K562 (cell line): ENCODE data around the gene JSRP1. TPM values are rescaled to one million over a fixed set of nuclear protein-coding genes. Genes with fewer than 3 reads are reported as not detected.

Source experiments
- ETV6 ChIP-seq, 3 experiments: fragments of 150-350 bp in 1 of 3; sonication (generic) in 1 of 3; formaldehyde crosslinking in 1 of 3; IDR thresholded peaks; 2 replicates each; pipeline versions ENCODE4 v1.6.1 to v1.8.0; 2014 to 2022; ENCODE audit warnings: borderline replicate concordance in 2 of 3, low read depth in 2 of 3, antibody characterized with exemption in 1 of 3, low read length in 1 of 3, mild to moderate bottlenecking in 1 of 3, missing genetic modification reagents in 1 of 3
- MNT ChIP-seq, 2 experiments: fragments of 450-650 bp; conservative IDR thresholded peaks; 2 replicates each; pipeline ENCODE4 v1.6.1; 2017; ENCODE audit warnings: mild to moderate bottlenecking in 2 of 2, moderate library complexity in 2 of 2
- MYNN ChIP-seq, 2 experiments: sonication (generic); formaldehyde crosslinking in 1 of 2; IDR thresholded peaks; 2 replicates each; pipeline versions ENCODE4 v1.5.0 to v1.6.1; 2016 to 2020; ENCODE audit warnings: antibody characterized with exemption in 1 of 2, missing genetic modification reagents in 1 of 2
- OTX1 ChIP-seq: fragments of 450-650 bp; formaldehyde crosslinking; IDR thresholded peaks from 2 replicates; pipeline ENCODE4 v1.4.0; 2022; ENCODE audit warnings: mild to moderate bottlenecking
- POLR2B ChIP-seq: fragments of 450-650 bp; IDR thresholded peaks from 2 replicates; pipeline ENCODE4 v1.6.1; 2018; ENCODE audit warnings: low read depth; ENCODE audit not compliant: partially characterized antibody
- POLR2G ChIP-seq: fragments of 200-400 bp; formaldehyde crosslinking; IDR thresholded peaks from 2 replicates; pipeline ENCODE4 v1.6.1; 2017; ENCODE audit warnings: low read depth, mild to moderate bottlenecking, antibody characterized with exemption, low read length, moderate library complexity
- RAD21 ChIP-seq, 2 experiments: fragments of 250-450 bp in 1 of 2; fragments of 450-650 bp in 1 of 2; sonication (Bioruptor Pico) in 1 of 2; formaldehyde crosslinking in 1 of 2; IDR thresholded peaks in 1 of 2; conservative IDR thresholded peaks in 1 of 2; 2 replicates each; pipeline versions ENCODE4 v1.4.0 to v1.8.0; 2020 to 2022; ENCODE audit warnings: mild to moderate bottlenecking in 2 of 2, moderate library complexity in 1 of 2
- TRIM24 ChIP-seq, 2 experiments: fragments of 450-650 bp; IDR thresholded peaks; 2 replicates each; pipeline ENCODE4 v1.6.1; 2016
- ZBTB1 ChIP-seq: sonication (generic); formaldehyde crosslinking; IDR thresholded peaks from 2 replicates; pipeline ENCODE4 v1.8.1; 2023; ENCODE audit warnings: missing genetic modification reagents, low read depth, mild to moderate bottlenecking, borderline replicate concordance
- ZC3H4 ChIP-seq: sonication (generic); formaldehyde crosslinking; IDR thresholded peaks from 2 replicates; pipeline ENCODE4 v1.9.0; 2021; ENCODE audit warnings: missing genetic modification reagents, borderline replicate concordance
- ZNF212 ChIP-seq: fragments of 450-650 bp; formaldehyde crosslinking; IDR thresholded peaks from 2 replicates; pipeline ENCODE4 v1.4.0; 2020; ENCODE audit warnings: mild to moderate bottlenecking
- ZNF23 ChIP-seq: fragments of 250-450 bp; sonication (Bioruptor Pico); IDR thresholded peaks from 2 replicates; pipeline ENCODE4 v1.4.0; 2020; ENCODE audit warnings: mild to moderate bottlenecking
- polyA plus RNA-seq, 8 experiments: library from polyadenylated mRNA; depleted of rRNA in 4 of 8; stranded (reverse) in 5 of 8; unstranded in 3 of 8; fragments of >200 nt; fragmentation: Nextera tagmentation in 2 of 8; fragmentation: Illumina TruSeq in 1 of 8; extraction: Ambion mirVana in 2 of 8; extraction: Trizol in 1 of 8; gene quantifications; 2 replicates each; pipeline versions ENCODE4 v1.2.1 to v1.2.3, GENCODE V29; 2011 to 2014; ENCODE audit warnings: inconsistent platforms in 1 of 8, missing spikeins in 1 of 8
- total RNA-seq, 7 experiments: library from RNA; depleted of rRNA in 6 of 7; stranded (reverse); fragments of >200 nt in 6 of 7; fragmentation: Illumina TruSeq in 2 of 7; extraction: Trizol in 2 of 7; gene quantifications; 2 replicates each; pipeline versions ENCODE4 v1.2.1 to v1.2.3, GENCODE V29; 2011 to 2021; ENCODE audit warnings: low replicate concordance in 1 of 7

Gene JSRP1
- total and polyA plus RNA-seq, 9 of the 15 experiments (the other 6 are each of a cell fraction or from before 2014, with no cell fraction given): 0.08 to 1.2 (median 0.51) TPM; not detected in 4

DNA sequence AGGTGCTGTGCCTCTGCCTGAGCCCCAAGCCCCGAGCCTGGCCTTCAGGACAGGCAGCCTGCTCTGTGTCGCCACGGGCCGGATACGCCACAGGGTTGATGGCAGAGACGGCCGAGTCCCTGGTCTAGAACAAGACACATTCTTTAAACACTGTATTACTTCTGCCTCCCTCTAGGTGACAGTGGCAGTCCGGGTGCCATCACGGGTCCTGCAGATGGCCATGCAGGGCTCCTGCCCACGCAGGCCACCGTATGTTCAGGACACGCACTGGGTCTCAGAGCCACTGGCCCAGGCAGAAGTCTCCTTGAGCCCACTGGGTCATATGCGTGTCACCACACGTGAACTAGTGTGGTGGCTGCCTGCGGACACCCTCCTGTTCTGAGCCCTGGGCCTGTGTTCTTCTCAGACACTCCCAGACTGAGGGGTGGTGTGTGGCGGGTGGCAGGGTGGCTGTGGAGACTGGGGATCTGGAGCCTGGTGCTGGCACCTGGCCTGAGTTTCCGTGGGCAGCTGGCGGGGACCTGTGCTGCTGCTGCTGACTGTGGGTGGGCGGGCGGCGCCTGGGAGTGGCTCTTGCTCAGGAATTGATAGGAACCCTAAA, 24.5 kb downstream of the JSRP1 start (continued):
- no peak for TF ChIP-seq ETV6 (IDR thresholded peaks at IDR 0.05; ENCODE audit: borderline replicate concordance in 1 of 2, low read depth in 2 of 2, low read length in 1 of 2)
- TF ChIP-seq ETV6 (CRISPR knock-in tag; IDR thresholded peaks at IDR 0.05; ENCODE audit: borderline replicate concordance): no peak
- TF ChIP-seq POLR2B: peak; percentile 61
- no peak for TF ChIP-seq ZNF23
- TF ChIP-seq TRIM24 (IDR thresholded peaks at IDR 0.05): no peak
- no peak for TF ChIP-seq ZBTB1 (CRISPR knock-in tag)
- peak in 1 of 2 experiments; percentile 25; a peak in 1 of 4 replicates for TF ChIP-seq RAD21 (CRISPR knock-in tag; conservative IDR thresholded peaks at IDR 0.05 in 1 of 2, IDR thresholded peaks at IDR 0.05 in 1 of 2)
- TF ChIP-seq OTX1 (CRISPR knock-in tag): no peak
- TF ChIP-seq ZNF212 (CRISPR knock-in tag): no peak
- TF ChIP-seq POLR2G: peak; percentile 72
- TF ChIP-seq ZC3H4 (CRISPR knock-in tag): 0 out of 2 replicates have a peak, but pooled peaks have one; percentile 43
- no peak for TF ChIP-seq MNT (conservative IDR thresholded peaks at IDR 0.05)
- 0 out of 2 replicates have a peak, but pooled peaks have one; percentile 17 for TF ChIP-seq MYNN (IDR thresholded peaks at IDR 0.05)
- TF ChIP-seq MYNN (CRISPR knock-in tag; IDR thresholded peaks at IDR 0.05): no peak
